ENCODE measurements around the gene UNC13C.

The UNC13C gene

DNA sequence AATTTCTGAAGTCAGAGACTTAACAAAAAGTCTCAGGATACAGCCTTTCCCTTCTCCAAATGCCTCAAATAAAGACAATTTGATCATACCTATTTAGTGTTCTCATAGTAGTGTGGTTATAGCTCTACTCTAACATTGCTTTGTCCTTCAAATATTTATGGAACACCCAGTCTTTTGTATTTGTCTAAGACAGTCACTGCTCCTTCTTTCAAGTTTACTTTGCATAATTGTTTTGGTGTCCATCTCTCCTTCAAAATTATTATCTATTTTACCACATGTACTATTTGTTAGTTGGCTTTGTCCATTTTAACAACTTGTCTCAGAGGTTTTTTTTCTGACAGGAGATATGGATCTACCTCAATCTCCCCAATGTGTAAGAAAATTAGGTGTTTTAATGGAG, 118.8 kb downstream of the UNC13C start:
- Histone ChIP-seq H3K4me3 (ENCODE audit: low read length) (no peak overlapping the region), H3K4me1 (ENCODE audit: insufficient read depth, low read length) (no peaks in the 10 kb centered on the region), H3K9me3 (ENCODE audit: low read length) (no peaks in the 10 kb centered on the region), H2AFZ (ENCODE audit: low read depth, low read length) (no peak overlapping the region), H3K36me3 (ENCODE audit: insufficient read depth, low read length) (no peaks in the 10 kb centered on the region), H3K27me3 (ENCODE audit: insufficient read depth, low read length) (no peaks in the 10 kb centered on the region)

DNA sequence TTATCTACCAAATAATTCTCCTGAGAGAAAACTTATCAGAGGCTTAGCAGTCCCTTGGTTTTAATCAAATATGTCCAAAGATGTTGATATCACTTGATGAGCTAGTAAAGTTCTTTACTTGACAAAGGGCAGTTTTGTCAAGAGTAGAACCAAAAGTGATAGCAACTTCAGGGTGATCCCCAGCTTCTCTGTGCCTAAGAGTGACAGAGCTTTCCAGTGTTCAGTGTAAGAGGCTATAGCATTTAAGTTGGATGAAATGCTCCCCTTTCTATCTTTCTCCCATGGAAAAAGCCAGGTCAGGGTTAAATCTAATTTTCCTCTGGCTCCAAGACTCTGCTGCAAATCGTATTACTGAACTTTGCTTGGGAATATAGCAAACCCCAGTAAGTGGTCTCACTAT, 120.8 kb downstream of the UNC13C start:
- H3K9me3 ChIP-seq (ENCODE audit: low read length), result no peaks in the 10 kb centered on the region
- H3K36me3 ChIP-seq (ENCODE audit: insufficient read depth, low read length), result no peaks in the 10 kb centered on the region

DNA sequence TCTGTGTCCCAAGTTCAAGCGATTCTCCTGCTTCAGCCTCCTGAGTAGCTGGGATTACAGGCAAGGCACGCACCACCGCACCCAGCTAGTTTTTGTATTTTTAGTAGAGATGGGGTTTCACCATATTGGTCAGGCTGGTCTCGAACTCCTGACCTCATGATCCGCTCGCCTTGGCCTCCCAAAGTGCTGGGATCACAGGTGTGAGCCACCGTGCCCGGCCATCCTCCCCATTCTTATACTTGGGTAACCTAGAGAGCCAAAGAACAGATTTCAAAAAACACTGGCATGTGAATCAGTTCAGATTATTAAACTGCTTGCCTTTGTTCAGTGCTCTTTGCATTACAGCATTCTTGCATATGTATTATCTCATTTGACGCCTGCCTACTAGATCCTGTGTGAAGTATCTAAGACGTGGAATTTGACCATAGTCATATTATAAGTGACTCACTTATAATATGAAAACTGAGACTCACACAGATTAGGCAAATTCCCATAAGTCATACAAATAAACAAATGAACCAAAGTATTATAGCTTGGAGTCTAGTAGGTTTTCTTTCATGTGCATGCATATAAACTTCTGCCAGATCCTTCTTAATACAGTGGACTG, 123.5 kb downstream of the UNC13C start:
- H2AFZ ChIP-seq (ENCODE audit: low read depth, low read length), result no peak overlapping the region
- no peaks in the 10 kb centered on the region for H3K4me1 ChIP-seq (ENCODE audit: insufficient read depth, low read length)
- no peaks in the 10 kb centered on the region for H3K36me3 ChIP-seq (ENCODE audit: insufficient read depth, low read length)
- H3K27me3 ChIP-seq (ENCODE audit: insufficient read depth, low read length), result no peaks in the 10 kb centered on the region
- H3K4me3 ChIP-seq (ENCODE audit: low read length), result no peak overlapping the region
- no peaks in the 10 kb centered on the region for H3K9me3 ChIP-seq (ENCODE audit: low read length)

More for the DNA sequence above, 120.8 kb downstream of the UNC13C start:
- Histone ChIP-seq H2AFZ (ENCODE audit: low read depth, low read length) (no peak overlapping the region), H3K27me3 (ENCODE audit: insufficient read depth, low read length) (no peaks in the 10 kb centered on the region), H3K4me1 (ENCODE audit: insufficient read depth, low read length) (no peaks in the 10 kb centered on the region), H3K4me3 (ENCODE audit: low read length) (no peak overlapping the region)

DNA sequence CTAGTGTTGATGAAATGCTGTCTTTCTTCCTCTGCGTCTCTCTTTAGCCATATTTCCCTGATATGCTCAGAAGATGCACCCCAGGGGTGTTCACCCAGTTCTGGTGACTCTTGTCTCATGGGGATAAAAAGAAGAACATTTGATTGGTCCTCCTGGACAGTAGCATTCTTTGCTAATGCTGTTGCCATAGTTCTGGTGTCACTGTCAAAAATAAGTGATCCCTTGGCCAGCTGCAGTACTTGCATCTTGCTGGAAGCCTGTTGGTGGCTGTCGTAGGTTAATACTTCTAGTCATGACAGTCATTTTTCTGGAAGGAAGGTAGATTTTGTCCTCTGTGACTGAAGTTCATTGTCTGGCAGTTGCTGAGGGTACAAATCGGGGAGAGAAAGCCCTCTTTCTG, 124.5 kb downstream of the UNC13C start:
- Histone ChIP-seq H3K4me3 (ENCODE audit: low read length) (no peak overlapping the region), H3K4me1 (ENCODE audit: insufficient read depth, low read length) (no peaks in the 10 kb centered on the region), H2AFZ (ENCODE audit: low read depth, low read length) (no peak overlapping the region), H3K27me3 (ENCODE audit: insufficient read depth, low read length) (no peaks in the 10 kb centered on the region), H3K9me3 (ENCODE audit: low read length) (no peaks in the 10 kb centered on the region), H3K36me3 (ENCODE audit: insufficient read depth, low read length) (no peaks in the 10 kb centered on the region)

DNA sequence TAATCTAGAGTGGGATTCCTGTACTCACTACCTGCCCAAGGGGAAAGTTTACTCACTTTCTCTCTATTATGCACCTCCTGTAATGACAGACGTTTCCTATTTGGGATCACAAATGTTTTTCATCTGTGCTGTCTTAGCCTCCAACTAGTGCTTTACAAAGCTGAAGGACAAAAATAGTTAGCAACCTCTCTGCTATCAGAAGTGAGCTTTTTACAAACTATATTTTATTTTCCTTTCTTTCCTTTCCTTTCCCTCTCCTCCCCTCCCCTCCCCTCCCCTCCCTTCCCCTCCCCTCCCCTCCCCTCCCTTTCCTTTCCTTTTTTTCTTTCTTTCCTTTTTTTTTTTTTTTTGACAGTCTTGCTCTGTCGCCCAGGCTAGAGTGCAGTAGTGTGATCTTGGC, 130.8 kb downstream of the UNC13C start:
- H2AFZ ChIP-seq (ENCODE audit: low read depth, low read length), result no peak overlapping the region

DNA sequence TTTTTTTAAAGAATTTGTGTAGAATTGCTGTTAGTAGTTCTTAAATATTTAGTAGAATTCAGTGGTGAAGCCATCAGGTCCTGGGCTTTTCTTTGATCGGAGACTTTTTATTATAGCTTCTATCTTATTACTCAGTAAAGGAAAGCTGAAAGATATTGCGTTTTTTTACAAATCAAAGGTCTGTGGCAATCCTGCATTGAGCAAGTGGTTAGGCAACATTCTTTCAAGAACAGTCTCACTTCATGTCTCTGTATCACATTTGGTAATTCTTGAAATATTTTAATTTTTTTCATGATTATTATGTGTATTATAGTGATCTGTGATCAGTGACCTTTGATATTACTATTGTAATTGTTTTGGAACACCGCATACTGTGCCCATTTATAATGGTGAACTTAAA, 140.8 kb downstream of the UNC13C start:
- Histone ChIP-seq H3K9me3 (ENCODE audit: low read length) (no peaks in the 10 kb centered on the region), H3K36me3 (ENCODE audit: insufficient read depth, low read length) (no peaks in the 10 kb centered on the region), H3K27me3 (ENCODE audit: insufficient read depth, low read length) (no peaks in the 10 kb centered on the region), H3K4me1 (ENCODE audit: insufficient read depth, low read length) (no peaks in the 10 kb centered on the region), H2AFZ (ENCODE audit: low read depth, low read length) (no peak overlapping the region), H3K4me3 (ENCODE audit: low read length) (no peak overlapping the region)

More for the DNA sequence above, 130.8 kb downstream of the UNC13C start:
- Histone ChIP-seq H3K4me3 (ENCODE audit: low read length) (no peak overlapping the region), H3K9me3 (ENCODE audit: low read length) (no peaks in the 10 kb centered on the region), H3K36me3 (ENCODE audit: insufficient read depth, low read length) (no peaks in the 10 kb centered on the region), H3K27me3 (ENCODE audit: insufficient read depth, low read length) (no peaks in the 10 kb centered on the region), H3K4me1 (ENCODE audit: insufficient read depth, low read length) (no peaks in the 10 kb centered on the region)

DNA sequence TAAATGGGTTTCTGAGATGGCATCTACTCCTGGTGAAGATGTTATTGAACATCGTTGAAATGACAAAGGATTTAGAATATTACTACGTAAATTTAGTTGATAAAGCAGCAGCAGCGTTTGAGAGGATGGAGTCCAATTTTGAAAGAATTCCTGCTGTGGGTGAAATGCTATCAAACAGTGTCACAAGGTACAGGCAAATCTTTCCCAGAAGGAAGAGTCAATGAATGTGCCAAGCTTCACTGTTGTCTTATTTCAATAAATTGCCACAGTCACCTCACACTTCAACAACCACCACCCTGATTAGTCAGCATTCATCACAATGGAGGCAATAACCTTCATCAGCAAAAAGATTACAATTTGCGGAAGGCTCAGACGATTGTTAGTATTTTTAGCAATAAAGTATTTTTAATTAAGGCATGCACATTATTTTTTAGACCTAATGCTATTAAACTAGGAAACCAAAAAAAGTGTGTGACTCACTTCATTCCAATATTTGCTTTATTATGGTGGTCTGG, 142.8 kb downstream of the UNC13C start:
- no peaks in the 10 kb centered on the region for H3K9me3 ChIP-seq (ENCODE audit: low read length)
- H3K36me3 ChIP-seq (ENCODE audit: insufficient read depth, low read length), result no peaks in the 10 kb centered on the region
- no peaks in the 10 kb centered on the region for H3K27me3 ChIP-seq (ENCODE audit: insufficient read depth, low read length)
- no peaks in the 10 kb centered on the region for H3K4me1 ChIP-seq (ENCODE audit: insufficient read depth, low read length)
- H2AFZ ChIP-seq (ENCODE audit: low read depth, low read length), result no peak overlapping the region
- H3K4me3 ChIP-seq (ENCODE audit: low read length), result no peak overlapping the region

DNA sequence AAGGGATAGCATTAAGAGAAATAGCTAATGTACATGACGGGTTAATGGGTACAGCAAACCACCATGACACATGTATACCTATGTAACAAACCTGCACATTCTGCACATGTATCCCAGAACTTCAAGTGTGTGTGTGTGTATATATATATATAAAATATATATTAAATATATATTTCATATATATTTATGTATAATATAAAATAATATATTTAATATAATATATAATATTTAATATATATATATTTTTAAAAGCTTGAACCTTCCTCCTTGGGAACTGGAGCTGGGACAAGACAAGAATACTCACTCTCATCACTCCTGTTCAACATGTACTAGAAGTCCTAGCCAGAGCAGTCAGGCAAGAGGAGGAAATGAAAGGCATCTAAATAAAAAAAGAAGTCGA, 149.3 kb downstream of the UNC13C start:
- Histone ChIP-seq H3K27me3 (ENCODE audit: insufficient read depth, low read length) (no peaks in the 10 kb centered on the region), H3K4me3 (ENCODE audit: low read length) (no peak overlapping the region), H2AFZ (ENCODE audit: low read depth, low read length) (no peak overlapping the region), H3K36me3 (ENCODE audit: insufficient read depth, low read length) (no peaks in the 10 kb centered on the region), H3K9me3 (ENCODE audit: low read length) (no peaks in the 10 kb centered on the region), H3K4me1 (ENCODE audit: insufficient read depth, low read length) (no peaks in the 10 kb centered on the region)

DNA sequence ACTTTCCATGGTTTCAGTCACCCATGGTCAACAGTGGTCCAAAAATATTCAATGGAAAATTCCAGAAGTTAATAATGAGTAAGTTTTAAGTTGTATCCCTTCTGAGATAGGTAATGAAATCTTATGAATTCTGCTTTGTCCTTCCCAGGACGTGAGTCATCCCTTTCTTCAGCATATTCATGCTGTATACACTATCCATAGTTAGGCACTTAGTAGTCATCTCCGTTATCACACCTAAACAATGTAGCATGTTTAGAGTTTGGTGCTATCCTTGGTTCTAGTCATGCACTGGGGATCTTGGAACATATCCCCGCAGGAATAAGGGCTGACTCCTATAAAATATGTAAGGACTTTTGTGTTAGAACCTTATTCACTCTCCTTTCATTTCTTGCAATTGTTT, 153.2 kb downstream of the UNC13C start:
- Histone ChIP-seq H2AFZ (ENCODE audit: low read depth, low read length) (no peak overlapping the region), H3K4me1 (ENCODE audit: insufficient read depth, low read length) (no peaks in the 10 kb centered on the region), H3K4me3 (ENCODE audit: low read length) (no peak overlapping the region), H3K9me3 (ENCODE audit: low read length) (no peaks in the 10 kb centered on the region), H3K27me3 (ENCODE audit: insufficient read depth, low read length) (no peaks in the 10 kb centered on the region), H3K36me3 (ENCODE audit: insufficient read depth, low read length) (no peaks in the 10 kb centered on the region)

DNA sequence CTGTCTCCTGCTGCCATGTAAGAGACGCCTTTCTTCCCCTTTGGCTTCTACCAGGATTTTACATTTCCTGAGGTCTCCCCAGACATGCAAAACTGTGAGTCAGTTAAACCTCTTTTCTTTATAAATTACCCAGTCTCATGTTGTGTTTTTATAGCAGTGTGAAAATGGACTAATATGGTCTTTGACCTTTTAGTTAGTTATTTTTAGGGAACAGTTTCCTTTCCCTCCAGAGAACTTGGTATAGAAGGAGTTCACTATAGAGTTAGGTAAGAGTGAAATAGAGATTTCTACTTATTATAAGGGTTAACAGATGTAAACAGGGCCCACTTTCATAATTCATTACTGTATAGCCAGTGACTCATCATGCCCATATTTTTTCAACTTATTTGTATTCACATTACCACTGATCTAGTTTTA, 170.9 kb downstream of the UNC13C start:
- Histone ChIP-seq H3K4me3 (ENCODE audit: low read length) (no peak overlapping the region), H2AFZ (ENCODE audit: low read depth, low read length) (no peak overlapping the region), H3K9me3 (ENCODE audit: low read length) (no peaks in the 10 kb centered on the region), H3K4me1 (ENCODE audit: insufficient read depth, low read length) (no peaks in the 10 kb centered on the region), H3K36me3 (ENCODE audit: insufficient read depth, low read length) (no peaks in the 10 kb centered on the region), H3K27me3 (ENCODE audit: insufficient read depth, low read length) (no peaks in the 10 kb centered on the region)

DNA sequence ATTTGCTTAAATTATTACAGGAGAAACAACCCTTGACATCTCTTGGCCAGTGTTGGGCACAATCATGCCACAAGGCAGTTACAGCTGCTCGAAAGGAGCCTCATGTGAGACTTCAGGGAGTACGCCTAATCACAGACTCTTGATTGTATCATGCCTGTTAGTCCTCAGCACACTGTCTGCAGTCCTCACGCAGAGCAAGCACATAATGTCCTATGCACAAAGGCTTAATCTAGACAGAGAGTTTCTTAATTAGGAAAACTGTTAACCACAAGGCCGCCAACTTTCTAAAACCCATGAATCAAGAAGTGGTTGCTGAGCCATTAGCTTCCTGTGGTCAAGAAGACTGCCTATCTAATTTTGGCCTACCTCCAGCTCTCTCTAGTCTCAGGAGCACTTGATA, 172.0 kb downstream of the UNC13C start:
- Histone ChIP-seq H3K36me3 (ENCODE audit: insufficient read depth, low read length) (no peaks in the 10 kb centered on the region), H3K27me3 (ENCODE audit: insufficient read depth, low read length) (no peaks in the 10 kb centered on the region), H3K4me1 (ENCODE audit: insufficient read depth, low read length) (no peaks in the 10 kb centered on the region), H3K4me3 (ENCODE audit: low read length) (no peak overlapping the region), H3K9me3 (ENCODE audit: low read length) (no peaks in the 10 kb centered on the region), H2AFZ (ENCODE audit: low read depth, low read length) (no peak overlapping the region)

DNA sequence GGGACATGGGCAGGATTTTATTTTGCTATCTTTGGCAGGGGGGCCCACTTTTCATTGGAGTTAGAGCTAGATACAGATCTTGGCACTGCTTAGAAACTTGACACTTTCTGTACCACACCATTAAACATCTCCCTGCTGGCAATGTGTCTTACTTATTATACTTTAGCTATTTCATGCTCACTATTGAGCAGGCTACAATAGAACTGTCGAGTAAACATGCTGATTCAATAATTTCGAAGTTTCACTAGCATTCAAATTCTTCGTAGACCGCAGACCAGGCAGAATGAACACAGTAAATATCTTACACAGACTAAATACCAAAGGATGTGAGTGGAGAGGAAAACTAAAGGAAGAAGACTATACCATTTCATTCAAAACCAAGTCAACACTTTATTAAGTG, 180.8 kb downstream of the UNC13C start:
- no peak overlapping the region for H3K4me3 ChIP-seq (ENCODE audit: low read length)
- no peaks in the 10 kb centered on the region for H3K9me3 ChIP-seq (ENCODE audit: low read length)
- H3K27me3 ChIP-seq (ENCODE audit: insufficient read depth, low read length), result no peaks in the 10 kb centered on the region
- no peaks in the 10 kb centered on the region for H3K4me1 ChIP-seq (ENCODE audit: insufficient read depth, low read length)
- no peak overlapping the region for H2AFZ ChIP-seq (ENCODE audit: low read depth, low read length)
- H3K36me3 ChIP-seq (ENCODE audit: insufficient read depth, low read length), result no peaks in the 10 kb centered on the region

DNA sequence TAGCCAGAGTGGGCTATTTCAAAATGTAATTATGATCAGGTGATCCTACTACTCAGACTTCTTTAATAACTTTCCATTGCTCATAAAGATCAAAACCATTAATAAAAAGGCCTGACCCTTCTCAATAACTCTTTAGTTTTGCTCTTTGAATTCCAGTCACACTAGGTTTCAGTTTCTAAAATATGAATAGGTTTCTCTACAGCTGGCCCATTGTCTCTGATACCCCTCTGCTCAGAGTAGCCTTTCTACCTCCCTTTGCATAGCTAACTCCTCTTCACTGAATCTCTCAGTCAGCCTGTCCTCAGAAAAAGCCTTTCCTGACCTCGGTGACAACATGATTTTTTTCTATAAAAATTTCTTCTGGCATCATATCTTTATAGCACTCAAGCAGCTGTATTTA, 209.1 kb downstream of the UNC13C start:
- Histone ChIP-seq H3K27me3 (ENCODE audit: insufficient read depth, low read length) (no peaks in the 10 kb centered on the region), H2AFZ (ENCODE audit: low read depth, low read length) (no peak overlapping the region), H3K4me1 (ENCODE audit: insufficient read depth, low read length) (no peaks in the 10 kb centered on the region), H3K9me3 (ENCODE audit: low read length) (no peaks in the 10 kb centered on the region), H3K4me3 (ENCODE audit: low read length) (no peak overlapping the region), H3K36me3 (ENCODE audit: insufficient read depth, low read length) (no peaks in the 10 kb centered on the region)

DNA sequence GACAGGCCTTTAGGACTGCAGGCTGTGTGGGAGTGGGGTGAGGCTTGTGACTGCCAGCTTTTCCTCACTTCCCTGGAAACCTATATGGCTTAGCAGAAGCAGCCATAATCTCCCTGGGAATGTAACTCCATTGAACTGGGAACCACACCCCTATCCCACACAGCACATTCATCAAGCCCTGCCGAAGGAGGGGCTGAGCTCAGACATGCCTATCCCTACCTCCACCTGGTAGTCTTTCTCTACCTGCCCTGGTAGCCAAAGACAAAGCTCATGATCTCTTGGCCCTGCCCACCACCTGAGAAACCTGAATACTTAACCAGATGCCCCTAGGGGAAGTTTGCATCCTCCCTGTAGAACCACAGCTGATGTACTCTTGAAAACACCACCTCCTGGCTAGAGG, 219.8 kb downstream of the UNC13C start:
- no peak overlapping the region for H2AFZ ChIP-seq (ENCODE audit: low read depth, low read length)
- no peaks in the 10 kb centered on the region for H3K4me1 ChIP-seq (ENCODE audit: insufficient read depth, low read length)
- no peaks in the 10 kb centered on the region for H3K9me3 ChIP-seq (ENCODE audit: low read length)
- H3K27me3 ChIP-seq (ENCODE audit: insufficient read depth, low read length), result no peaks in the 10 kb centered on the region
- no peak overlapping the region for H3K4me3 ChIP-seq (ENCODE audit: low read length)
- H3K36me3 ChIP-seq (ENCODE audit: insufficient read depth, low read length), result no peaks in the 10 kb centered on the region
